ENCODE results near the gene FGF23.

- TF ChIP-seq EZH2 (IDR thresholded peaks at IDR 0.05; ENCODE audit: borderline replicate concordance, insufficient read depth, low read length, poor library complexity, severe bottlenecking) = no peak
- TF ChIP-seq CTCF (IDR thresholded peaks at IDR 0.05; ENCODE audit: poor library complexity, severe bottlenecking) = no peak
- no peak for TF ChIP-seq POLR2AphosphoS5 (IDR thresholded peaks at IDR 0.05)
Measured at GRCh38 chr12:4423528-4424195, 44.1 kb upstream of the FGF23 start.

Measured in neural cell (in vitro differentiated cells).